T-helper 2 cell (primary cell): ENCODE data around the gene NSDHL.

Experiments used
- DNase-seq, 5 experiments: peaks; one replicate each; pipeline versions ENCODE4 v3.0.0 to v3.0.0-alpha.2; 2012 to 2022

The NSDHL gene

DNA sequence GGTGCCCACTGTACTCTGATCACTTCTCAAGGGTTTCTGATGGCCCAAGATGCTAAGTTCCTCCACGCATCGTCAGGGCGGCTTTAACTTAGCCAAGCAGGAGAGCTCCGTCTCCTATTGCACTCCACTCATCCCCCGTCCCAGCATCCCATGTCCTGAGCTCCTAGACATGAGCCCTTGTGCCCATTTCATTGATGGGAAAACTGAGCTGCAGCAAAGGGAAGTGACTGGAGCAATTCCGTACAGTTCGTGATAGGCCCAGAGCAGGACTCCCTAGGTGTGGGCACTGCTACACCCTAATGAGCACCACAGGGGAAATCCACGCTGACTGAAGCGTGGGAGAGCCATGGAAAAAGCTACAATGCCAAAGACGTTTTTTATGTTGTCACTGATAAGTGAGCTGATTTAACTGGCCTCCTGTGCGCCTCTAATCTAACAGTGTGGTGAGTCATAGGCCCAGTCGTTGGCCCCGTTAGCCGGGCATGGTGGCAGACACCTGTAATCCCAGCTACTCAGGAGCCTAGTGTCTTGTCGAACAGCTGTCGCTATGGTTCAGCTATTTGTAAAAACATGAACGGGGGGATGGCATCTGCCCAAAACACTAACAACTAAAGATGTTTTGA, 14.9 kb downstream of the NSDHL start:
- no peak for DNase-seq

DNA sequence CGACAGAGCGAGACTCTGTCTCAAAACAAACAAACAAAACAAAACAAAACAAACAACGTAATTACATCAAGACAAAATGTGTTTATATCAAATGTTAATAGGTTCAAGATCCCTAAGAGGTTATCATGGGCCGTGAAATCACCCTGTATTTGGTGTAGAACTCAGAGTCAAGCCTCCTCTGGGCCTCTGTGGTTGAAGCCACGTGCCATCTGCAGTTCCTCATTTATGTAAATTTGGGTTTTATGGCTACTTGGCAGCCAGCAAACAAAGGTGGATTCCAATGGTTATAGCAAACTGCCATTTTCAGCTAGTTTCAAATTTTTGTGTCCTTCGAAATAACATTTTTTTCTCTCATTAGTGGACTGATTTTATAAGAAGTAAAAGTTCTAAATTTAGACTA, 16.4 kb downstream of the NSDHL start:
- no peak for DNase-seq

DNA sequence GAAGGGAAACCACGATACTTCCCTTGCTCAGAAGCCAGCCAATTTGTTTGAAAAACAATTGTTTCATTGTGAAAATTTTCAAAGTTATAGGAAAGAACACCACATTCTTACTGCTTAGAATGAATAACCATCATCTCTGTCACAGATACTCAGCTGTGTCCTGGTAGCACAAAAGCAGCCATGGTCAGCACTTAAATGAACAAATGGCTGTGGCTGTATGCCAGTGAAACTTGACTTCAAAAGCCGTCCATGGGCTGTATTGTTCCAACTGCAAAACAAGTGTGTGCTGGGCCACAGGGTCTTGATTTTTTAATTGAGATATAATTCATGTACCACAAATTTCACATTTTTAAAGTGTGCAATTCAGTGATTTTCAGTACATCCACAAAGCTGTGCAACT, 19.6 kb downstream of the NSDHL start:
- DNase-seq = no peak

DNA sequence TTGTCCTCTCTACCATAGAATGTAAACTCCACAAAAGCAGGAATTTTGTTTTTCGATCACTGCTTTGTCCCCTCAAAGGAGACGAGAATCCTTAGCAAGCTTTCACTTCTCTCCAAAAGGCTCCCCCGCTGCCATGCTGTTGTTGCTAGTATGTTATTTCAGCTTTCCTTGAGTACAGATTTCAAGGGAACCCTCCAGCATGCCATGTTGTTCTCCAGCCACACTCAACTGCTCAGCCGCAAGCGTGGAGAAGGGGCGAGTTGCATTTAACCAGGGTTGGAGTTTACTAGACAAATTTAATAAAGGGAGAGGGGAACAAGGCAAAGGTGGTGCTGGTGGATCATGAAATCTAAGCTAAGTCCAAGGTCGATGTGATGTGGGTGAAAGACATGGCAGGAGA, 23.1 kb downstream of the NSDHL start:
- DNase-seq = no peak

DNA sequence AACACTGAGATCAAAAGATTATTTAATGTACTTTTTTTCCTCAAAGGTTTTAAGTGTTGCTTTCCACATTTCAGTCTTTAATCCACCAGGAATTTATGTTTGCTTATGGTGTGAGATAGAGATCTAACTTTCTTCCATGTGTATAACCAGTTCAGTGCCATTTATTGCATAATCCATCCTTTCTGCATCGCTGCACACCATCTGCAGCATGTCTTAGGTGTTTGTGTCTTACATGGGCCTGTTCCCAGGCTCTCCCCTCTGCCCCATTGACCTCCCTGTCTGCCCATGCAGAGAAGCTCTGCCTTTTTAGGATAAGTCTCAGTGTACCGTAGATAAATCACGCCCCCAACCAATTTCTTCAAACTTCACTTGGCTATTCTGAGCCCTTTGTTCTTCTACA, 30.3 kb downstream of the NSDHL start:
- no peak for DNase-seq

DNA sequence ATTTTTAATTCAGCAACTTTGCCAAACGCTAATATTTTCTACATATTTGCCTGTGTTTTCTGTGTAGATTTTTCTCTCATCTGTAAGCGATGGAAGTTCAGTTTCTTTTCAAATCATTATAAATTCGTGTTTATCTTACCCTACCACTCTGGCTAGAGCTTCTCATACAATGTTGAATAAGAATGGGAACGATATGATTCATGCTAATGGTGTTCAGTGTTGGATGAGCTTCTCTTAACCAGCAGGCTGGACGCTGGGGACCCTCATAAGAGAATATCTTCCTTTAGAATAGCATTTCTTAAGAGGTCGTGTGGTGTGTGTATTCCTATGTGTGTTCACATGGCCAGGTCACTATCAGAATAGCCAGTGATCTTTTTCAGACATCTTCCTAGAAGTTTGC, 31.0 kb downstream of the NSDHL start:
- DNase-seq = no peak

DNA sequence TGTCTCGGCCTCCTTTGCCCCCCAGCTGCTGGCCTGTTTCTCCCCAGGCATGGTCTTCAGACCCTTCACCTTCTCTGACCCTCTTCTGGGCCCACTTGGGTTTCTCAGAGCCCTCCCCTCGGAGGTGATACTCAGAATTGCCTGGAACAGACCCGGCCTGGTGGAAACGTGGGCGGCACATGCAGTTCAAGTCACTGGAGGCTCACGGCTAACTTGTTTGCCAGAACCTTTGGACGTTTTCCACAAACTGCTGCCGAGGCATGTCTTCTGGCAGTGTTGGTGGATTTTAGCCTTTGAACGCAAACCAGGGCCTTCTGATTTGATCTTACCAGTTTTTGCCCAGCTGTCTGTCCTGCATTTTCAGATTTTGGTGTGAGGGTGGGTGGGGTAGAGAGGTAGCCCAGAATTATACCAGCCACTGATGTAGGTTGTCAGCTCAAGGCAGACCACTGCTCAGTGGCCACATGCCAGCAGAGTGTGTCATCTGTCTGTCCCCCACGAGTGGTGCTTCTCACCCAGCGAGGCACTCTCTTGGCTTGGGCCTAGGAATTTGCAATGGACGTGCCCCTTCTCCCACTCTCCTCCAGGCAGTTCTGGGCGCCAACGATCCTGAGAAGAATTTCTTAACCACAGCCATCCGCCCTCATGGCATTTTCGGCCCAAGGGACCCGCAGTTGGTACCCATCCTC, 34.5 kb downstream of the NSDHL start:
- no peak for DNase-seq

DNA sequence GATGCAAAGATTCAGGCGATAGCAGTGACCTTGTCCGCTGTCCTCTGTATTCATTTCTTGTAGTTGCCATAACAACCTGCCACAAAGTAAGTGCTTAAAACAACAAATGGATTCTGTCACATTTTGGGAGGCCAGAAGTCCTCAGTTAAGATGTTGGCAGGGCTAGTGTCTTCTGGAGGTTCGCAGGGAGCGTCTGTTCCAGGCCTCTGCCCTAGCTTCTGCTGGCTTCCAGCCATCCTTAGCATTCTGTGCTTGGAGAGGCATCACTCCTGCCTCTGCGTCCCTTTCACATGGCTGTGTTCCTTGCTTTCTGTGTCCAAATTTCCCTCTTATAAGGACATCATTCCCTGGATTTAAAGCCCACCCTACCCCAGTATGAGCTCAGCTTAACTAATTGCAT, 35.5 kb downstream of the NSDHL start:
- no peak for DNase-seq

DNA sequence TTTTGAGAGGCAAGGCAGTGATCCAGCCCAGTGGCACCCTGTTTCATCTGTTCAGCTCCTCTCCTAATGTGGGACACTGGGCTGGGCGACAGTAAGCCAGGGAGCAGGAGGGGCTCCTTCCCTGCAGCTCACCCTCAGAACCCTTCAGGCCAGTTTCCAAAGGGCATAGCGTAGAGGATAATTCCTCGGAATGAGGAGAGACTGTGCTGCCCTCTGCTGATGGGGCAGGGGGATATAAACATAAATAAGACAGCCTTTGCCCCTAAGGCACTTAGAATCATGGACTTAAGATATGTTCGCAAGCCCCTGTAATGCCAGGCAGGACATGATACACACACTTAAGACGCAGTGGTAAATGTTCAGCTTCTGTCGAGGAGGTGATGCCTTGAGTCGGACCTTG, 39.1 kb downstream of the NSDHL start:
- no peak for DNase-seq

DNA sequence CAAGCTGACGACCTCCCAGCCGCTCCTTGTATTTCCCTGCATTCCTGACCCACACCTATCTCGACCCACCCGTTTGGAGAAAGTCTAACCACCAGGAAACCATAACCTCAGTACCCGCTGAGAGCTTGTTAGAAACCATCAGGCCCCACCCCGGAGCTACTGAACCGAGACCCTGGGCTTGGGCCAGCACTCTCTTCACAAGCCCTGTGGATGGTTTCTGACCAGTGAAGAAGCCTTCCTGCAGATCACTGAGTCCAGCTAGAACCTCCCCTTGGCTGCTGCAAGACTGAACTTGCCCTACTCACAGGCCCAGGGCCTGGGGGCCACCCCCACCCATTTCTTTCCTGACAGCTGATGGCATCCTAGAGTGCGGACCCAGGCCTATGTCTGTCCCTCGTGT, 40.4 kb downstream of the NSDHL start:
- no peak for DNase-seq

DNA sequence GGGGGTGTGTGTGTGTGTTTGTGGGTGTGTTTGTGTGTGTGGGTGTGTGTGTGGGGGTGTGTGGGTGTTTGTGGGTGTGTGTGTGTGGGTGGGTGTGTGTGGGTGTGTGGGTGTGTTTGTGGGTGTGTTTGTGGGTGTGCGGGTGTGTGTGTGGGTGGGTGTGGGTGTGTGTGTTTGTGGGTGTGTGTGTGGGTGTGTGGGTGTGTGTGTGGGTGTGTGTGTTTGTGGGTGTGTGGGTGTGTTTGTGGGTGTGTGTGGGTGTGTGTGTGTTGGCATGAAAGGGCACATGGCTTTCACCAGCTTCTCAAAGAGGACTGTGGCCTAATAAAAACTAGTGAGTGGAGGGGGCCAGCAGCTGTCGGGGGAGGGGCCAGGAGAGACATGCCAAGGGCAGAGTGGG, 41.7 kb downstream of the NSDHL start:
- DNase-seq = peak in 1 of 5 experiments; percentile 12

DNA sequence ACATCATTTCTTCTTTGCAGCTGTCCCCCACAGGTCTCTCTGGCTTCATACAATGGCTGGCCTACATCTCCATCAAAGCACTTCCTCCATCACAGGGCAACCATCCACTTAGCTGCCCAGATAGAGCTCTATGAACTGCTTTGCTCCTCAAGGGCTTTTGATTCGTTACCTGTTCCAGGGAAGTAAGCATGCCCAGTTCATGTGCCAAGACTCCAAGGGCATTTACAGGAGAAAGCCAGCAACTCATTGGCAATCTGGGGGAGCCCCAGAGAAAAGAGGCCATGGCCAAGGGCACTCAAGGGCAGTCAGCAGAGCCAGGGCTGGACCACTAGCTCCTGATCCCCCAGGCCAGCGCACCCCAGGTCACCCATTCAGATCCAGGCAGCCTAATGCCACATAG, 42.5 kb downstream of the NSDHL start:
- DNase-seq = no peak

DNA sequence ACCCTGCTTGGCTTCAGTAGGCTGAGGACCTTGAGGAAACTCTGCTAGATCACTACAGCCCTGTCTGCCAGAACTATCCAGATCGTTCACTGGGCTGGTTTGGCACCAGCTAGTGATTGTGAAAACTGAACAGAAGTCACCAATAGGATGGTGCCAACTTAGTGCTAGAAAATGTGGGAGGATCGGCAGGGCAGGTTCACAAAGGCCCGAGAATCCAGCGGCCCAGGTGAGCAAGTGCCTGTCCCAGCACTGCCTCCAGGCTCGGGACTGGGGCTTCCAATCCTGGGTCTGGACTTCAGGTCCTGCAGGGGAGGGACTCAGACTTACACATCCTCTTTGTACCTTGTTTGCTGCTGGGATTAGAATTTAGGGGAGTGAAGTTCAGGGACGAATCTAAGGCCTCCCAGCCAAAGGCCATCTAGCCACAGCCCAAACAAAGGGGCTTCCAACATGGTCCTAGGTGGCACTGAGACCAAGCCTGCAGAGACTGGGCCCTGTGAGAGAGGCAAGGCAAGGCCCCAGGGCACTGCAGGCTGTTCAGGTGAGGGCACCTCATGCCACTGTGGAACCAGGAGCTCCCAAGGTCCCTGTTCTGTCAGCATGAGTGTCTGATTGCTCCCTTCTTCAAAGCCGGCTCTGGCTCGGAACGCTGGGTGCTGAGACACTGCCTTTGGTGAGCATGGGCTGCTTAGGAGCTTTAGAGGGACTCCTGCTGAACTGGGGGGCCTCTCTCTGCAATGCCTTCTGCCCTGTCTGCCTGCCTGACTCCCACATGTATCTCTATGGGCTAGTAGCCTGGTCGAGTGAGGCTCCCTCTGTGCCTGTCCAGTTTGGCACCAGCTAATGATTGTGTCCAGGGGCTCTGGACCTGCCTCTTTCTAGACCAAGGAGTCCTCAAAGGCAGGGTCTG, 46.3 kb downstream of the NSDHL start:
- no peak for DNase-seq

DNA sequence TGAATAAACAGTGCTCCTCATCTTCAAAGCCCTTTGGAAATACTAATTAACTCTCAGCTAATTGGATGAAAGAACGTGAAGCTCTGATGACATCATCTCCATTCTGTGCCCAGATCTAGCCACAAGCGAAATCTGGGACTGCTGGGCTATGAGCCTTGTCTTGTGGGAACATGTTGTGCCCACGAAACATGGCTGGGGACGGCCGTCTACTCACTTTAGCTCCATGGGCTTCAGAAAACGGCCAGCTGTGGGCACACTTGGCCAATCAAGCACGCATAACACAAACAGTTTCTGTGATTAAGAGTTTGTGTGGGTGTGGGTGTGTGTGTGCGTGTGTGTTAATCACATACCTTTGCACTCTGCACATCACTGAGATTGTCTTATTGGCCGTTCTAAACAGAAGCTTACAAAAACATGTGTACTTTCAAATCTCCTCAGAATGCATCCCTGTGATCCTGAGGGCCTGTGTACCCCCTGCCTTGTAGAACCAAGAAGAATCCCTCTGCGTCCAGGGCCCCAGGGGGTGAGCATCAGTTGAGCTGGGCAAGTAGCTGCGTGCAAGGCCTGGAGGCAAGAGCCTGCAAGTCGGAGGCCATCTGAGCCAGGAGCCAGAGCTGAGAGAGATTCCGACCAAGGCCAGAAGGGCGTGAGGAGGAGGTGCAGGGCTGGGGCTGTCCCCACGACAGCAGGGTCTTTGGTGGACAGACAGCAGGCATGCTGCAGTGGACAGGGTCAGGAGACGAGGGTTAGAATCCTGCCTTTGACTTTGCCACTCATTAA, 48.3 kb downstream of the NSDHL start:
- no peak for DNase-seq

DNA sequence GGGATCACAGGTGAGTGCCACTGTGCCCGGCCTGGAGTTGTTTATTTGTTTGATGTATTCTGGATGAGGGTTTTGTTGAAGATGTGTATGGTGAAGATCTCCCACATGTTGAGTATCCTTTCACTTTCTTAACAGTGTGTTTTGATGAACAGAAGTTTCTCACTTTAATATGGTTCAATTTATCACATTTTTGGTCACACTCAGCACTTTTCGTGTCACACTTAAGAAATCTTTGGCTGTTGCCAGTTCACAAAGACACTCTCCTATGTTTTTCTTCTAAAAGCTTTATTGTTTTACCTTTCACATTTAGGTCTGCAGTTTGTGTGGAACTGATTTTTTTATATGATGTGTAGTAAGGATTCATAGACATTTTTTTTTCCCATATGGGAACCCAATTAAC, 50.4 kb downstream of the NSDHL start:
- no peak for DNase-seq

DNA sequence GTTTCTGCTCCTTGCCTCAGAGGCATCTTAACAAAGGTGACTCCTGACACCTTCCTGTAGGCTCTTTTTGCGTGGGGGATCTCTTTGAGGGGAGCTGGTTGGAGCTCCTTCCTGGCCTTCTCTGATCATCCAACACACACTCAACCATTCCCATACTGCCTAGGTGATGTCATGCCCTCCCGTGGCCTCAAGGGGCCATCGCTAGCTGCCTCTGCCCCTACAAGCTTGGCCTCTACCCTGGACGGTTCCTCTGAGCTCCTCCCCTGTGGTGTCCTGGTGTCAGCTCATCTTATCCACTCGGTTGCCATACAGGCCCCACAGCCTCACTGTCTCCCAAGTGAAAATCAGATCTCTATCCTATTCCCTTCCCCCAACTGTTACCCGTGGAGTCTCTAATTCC, 53.3 kb downstream of the NSDHL start:
- no peak for DNase-seq

DNA sequence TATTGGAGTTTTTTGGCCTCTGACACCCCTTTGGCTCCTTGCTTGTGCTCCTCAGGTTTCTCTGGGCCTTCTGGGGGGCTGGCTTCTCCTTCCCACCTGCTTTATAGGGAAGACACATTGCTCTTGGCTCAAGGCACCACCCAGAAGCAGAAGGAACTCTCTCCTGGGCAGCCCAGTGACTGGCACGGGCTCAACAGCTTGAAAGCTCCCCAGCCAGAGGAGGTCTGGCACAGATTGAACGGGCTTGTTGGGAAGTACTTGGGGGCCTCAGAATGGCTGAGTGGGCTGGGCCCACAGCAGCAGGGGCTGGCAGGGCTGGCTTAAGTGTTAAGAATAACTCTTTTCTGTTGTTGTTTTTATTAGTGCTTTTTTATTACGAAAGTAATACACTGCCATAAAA, 55.9 kb downstream of the NSDHL start:
- no peak for DNase-seq

DNA sequence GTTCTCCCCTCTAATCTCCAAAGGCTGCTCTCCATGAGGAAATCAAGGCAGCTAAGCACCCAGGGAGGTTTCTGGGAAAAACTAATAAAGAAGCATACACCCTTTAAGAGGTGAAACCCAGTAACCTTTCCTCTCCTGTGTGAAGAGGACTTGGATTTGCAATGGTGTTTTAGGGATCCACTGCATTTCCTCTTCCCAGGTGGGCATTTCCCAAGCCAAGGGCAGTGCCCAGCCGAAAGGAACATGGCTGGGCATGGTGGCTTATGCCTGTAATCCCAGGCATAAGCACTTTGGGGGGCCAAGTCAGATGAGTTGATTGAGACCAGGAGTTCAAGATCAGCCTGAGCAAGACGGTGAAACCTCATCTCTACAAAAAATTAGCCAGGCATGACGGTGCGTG, 61.6 kb downstream of the NSDHL start:
- no peak for DNase-seq

DNA sequence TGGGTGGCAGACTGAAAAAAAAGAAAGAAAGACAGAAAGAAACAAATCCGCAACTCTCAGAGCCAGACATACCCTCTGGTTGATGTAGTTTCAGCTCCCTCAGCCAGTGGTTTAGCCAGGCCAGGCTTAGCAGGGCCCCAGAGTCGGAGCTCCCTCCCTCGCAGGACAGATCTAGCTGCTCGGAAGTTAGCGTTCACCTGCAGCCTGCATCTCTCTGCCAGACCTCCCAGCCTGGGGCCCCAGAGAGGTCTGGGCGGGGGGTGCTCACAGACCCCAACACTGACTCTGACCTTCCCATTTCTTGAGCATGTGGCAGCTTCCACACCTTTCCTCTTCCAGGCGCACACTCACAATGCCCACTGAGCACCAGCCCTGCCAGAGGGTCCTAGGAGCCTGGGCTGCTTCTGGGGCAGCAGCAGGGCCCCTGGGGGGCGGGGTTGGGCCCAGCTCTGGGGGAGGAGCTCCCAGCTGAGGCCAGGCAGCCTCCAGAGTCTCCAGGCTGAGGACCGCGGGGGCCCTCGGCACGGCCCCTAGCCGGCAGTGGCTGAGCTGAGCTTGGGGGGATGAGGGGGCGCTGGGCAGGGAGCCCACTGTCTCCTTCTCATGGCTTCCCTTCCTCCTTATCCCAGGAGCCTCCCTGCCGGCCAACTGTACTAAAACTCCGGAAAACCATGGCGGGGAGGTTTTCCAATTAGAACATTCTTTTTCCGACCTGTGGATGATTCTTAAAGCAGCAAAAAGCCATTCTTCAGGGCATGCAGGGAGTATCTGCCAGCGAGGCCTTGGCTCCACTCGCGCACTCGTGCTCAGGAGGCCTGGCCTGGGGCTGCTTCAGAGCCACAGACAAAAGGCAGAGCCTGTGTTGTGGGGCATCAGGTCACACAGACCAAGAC, 62.4 kb downstream of the NSDHL start:
- DNase-seq = no peak

DNA sequence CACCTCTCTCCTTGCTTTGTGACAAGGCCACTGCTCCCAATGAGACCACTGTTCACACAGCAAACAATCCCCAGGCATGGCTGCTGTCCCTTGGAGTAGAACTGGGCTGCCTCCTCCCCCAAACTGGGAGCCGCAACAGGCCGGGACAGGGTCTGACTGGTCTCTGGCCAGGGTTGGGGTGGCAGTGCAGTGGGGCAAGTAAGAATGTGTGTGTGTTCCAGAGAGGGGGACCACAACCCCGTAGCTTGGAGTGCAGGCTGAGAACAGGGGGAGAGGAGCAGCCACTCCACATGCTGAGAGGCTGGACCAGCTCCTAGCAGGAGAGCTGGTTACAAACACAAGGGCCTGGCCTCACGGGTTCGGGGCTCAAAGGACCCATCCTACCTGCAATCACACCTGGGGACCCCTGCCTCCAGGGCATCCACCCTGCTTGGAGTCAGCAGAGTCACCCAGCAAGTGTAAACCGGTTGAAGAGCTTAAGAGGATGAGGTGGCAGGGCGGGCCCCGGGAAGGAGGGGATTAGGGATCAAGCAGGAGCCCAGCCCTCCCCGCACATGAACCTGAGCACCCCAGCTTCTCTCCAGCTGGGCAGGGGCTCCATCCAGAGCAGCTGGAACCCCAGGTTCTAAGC, 63.2 kb downstream of the NSDHL start:
- DNase-seq = no peak

DNA sequence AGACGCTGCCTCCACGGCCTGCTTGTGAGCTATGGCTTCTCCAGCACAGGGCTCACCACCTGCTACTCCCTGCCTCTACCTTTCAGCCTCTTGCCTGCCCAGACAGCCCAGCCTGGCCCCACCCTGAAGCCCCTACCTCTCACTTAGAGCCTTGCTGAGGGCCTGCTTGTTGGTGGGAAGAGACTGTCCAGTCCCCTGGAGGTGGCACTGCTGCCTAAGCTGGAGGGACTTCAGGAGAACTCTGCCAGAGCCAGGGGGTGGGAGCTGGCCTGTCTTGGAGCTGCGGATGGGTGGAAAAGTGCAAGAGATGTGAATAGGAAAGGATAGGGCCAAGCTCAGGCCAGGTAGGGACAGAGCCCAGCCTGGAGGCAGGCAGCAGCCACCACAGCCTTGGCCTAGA, 64.3 kb downstream of the NSDHL start:
- DNase-seq = no peak
